HG03342 (cell line): ENCODE data around the gene PXMP4.

ENCODE experiments used
- ATAC-seq: cut with Tn5 transposase; IDR thresholded peaks from one replicate; pipeline ENCODE4 v1.9.1; 2021; ENCODE audit warnings: mild to moderate bottlenecking, moderate library complexity; ENCODE audit not compliant: unreplicated experiment

Gene PXMP4

DNA sequence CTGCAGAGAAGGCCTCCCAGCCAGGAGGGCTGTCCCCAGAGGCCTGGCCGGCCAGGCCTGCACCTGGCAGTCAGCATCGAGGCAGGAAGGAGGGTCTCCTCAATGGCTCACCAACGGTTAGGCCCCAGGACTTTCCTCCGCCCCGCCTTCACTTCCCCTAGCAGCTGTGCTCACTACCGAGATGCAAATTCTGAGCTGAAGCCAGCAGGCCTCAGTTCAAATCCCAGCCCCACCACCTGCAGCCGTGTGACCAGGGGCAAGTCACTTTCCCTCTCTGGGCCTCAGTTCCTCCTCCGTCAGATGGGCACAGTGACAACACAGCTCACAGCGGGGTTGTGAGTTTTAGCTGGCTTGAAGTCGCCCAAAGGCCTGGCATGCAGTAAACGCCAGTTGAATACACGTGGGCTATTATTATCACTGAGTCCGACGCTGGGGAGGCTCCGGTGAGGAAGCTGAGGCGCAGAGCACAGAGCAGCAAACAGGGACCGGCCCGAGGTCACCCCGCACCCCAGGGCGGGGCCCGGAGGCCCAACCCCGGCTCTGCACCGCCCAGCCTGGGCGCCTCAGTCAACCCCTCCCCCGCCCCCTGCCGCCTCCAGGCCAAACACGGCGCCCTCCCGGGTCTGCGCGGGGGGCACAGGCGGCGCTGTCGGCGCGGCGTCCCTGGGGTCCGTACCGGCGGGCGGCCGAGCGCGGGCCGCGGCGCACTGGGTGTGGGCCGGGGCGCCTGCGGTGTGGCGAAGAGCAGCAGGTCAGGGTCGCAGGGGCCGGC is 34.6 kb downstream of the PXMP4 start:
- peak; percentile 38 for ATAC-seq

DNA sequence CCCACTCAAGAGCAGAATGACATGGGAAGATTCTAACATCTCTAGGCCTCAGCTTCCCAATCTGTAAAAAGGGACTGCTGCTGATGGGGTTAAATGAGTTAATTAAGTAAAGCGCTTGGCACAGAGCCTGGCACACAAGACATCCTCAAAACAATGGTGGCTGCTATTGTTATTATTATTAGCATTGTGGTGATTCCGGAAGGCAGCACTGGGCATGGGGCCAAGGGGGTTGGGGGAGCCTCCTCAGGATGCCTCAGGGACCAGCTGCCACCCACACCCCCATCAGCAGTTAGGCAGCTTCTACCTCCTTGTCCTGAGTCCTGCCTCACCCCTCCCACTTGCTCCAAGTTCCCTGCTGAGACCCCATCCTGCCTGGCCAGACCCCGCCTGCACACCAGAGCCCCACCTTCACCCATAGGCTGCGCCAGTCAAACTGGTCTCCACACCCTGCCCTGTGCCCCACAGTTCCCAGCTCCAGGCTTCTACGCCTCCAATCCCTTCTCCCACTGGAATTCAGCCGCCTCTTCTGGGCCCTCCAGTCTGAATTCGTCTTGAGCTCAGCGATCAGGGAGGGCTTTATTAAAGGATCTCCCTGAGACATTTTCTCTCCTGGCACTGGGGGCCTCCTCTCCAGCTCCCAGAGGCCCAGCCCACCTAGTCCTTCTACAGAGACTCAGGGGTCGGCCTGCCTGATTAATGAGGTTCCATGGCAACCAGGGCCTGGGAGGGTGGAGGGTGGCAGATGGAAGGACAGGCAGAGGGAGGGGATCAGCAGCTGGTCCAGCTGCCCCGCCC is 35.4 kb downstream of the PXMP4 start:
- ATAC-seq: no peak

DNA sequence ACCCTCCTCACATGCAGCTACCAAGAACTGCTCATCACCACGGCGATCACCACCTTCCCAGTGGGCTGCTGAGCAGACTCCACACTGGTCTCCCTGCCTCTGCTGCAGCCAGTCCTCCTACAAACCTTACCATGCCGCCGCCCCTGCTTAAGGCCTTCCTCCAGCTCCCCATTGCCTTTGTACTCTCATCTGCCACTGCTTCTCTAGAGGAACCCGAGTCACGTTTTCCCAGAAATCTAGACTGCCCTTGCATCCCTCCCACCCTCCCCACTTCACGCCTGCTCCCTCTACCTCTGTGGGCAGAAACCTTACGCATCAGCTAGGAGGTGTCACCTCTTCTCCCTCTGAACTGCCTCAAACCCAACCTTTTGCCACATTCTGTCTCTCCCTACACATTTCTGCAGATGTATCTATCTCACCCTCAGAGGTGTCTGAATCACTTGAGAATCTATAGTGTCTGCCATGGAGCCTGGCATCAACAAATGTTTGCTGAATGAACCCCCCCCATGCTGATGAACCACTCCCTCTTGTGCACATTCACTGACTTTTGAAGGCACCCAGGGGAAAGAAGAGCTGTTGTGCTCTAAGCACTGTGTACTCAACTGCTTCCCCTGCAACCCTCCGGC is 38.3 kb downstream of the PXMP4 start:
- no peak for ATAC-seq

DNA sequence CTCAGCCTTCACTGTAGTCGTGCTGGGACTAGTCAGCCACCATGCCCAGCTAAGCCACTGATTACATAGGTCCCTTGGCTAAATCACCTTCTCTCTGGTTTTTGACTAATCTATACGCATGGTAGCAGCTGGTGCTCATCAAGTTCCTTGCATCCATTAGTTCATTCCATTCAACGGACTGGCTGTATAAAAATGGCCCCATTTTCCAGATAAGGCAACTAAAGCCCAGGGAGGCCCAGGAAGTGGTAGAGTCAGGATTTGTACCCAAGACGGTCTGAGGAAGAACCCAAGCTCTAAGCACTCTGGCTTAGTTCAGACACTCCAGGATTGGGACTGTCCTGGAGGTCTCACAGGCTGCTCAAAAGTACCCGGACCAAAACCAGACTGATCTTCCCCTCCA is 38.8 kb downstream of the PXMP4 start:
- no peak for ATAC-seq

DNA sequence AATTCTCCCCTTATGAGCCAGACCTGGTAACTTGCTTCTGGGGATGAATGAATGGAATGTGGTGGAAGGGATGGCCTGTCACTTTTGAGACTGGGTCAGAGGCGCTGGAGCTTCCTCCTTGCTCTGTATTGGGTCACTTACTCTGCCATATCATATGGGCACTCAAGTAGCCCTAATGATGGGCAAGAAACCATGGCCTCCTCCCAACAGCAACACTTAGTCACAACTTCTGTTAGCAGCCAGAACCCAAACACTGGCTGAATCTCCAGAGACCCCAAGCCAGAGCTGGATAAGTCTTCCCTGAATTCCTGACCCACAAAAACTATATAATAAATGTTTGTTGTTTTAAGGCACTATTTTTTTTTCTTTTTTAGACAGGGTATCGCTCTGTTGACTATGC is 39.4 kb downstream of the PXMP4 start:
- no peak for ATAC-seq

DNA sequence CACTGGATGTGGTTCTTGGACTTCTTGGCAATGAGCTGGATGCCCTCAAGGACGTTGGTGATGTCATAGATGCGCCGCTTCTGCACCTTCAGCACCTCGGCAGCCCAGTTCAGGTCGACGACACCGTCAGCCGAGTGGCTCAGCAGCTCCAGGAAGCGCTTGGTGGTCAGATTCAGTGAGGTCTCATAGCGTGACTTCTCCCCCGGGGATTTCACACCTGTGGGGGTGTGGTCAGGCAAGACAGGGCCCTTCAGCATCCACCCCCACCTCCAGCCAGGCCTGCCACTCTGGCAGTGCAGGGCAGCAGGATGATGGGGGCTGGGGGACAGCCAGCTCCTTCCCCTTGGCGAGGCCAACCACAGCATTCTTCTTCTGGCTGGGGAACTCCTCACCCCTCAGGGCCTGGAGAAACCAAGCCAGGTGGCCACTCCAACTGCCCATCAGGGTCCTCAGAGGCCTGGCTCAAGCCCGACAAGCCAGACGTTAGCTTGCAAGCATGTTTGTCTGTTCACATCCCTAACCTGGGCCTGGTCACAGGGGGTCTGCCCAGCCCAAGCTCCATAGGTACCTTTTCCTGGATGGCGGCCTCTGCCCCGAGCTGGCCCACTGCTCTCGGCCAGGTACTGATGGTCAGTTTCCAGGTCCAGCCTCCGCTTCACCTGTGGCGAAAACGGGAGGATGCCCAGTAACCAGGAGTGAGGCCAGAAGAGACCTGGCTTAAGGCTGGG is 40.2 kb downstream of the PXMP4 start:
- peak; percentile 69 for ATAC-seq

DNA sequence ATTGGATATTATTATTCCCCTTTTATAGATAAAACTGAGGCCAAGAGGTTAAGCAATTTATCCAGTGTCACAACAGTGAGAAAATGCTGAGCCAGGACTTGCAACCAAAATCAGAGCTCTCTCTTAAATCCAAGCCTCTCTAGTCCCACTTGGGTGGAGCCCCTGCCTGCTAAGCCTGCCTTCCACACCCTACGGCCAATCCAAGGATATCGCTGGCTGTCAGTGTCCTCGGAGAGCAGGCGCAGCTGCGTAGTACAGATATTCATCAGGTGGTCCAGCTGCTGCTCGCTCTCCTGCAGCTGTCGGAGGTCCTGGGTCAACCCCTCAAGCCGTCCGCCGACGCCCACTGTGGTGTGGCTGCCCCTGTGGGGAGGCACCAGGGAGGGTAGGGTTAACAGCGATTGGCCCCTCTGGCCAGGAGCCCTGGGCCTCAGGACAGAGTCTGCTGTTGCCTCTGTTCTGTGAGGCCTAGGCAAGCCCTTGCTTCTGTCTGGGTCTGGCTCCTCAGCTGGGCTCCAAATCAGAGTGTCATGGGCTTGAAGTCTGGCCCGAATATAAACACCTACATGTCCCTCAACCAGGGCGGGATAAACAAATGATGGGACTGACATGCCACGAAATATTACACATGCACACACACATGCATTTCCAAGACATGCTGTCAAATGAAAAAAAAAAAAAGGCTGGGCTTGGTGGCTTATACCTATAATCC is 42.0 kb downstream of the PXMP4 start:
- ATAC-seq: no peak

DNA sequence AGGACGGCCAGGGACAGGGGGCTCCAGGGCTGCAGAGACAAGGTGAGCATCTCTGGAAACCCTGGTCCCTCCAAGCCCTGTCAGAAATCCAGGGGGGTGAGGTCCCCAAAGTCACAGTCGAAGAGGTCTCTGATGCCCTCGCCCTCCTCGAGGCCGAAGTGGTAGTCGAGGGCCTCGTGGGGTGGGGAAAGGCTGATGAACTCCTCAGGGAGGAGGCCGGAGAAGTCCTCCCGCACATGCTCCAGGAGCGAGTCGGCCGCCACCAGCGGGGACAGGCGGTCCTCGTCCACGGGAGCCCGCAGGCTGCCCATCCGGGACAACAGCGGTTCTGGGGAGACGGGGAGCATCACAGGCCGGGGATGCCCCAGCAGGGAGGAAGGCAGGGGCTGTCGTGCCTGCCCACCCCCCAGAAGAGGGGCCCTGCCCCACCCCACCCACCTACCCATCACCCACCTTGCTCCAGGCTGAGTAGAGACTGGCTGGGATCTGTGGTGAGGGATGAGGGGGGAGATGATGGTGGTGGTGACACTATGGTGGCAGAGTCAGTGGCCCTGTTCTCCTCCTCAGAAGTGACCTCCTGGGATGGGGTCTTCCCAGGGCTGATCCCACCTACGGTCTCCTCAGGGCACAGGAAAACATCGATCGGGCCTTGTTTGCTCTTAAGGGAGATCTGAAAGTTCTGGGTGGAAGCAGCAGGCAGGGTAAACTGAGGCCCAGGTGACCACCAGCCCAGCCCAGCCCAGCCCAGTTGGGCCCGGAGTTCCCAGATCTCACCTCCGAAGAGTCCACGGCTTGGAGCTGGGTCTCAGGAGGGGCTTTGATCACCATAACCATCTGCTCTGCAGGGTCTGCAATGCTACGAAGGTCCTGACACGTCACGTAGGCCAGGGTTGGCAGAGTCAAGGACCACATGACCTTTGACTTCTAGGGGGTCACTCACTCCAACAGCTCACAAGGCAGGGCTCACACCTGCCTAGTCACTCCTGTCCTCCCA is 43.2 kb downstream of the PXMP4 start:
- ATAC-seq: no peak

DNA sequence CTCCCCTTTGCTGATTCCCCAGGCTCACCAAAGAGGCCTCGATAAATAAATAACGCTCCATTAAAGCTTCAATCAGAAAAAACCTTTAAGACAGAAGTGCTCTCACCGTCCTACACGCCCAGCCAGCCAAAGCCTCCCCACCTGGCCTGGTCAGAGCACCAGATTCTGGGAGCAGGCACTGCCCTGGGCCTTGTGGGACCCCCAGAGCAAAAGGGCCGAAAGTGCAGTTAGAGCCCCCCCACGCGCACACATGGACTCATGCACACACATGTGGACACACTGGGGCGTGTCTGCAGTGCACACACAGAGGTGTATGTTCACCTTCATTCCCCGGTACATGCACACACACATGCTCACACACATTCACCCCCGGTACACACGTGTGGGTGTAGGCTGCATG is 44.0 kb downstream of the PXMP4 start:
- ATAC-seq: no peak

DNA sequence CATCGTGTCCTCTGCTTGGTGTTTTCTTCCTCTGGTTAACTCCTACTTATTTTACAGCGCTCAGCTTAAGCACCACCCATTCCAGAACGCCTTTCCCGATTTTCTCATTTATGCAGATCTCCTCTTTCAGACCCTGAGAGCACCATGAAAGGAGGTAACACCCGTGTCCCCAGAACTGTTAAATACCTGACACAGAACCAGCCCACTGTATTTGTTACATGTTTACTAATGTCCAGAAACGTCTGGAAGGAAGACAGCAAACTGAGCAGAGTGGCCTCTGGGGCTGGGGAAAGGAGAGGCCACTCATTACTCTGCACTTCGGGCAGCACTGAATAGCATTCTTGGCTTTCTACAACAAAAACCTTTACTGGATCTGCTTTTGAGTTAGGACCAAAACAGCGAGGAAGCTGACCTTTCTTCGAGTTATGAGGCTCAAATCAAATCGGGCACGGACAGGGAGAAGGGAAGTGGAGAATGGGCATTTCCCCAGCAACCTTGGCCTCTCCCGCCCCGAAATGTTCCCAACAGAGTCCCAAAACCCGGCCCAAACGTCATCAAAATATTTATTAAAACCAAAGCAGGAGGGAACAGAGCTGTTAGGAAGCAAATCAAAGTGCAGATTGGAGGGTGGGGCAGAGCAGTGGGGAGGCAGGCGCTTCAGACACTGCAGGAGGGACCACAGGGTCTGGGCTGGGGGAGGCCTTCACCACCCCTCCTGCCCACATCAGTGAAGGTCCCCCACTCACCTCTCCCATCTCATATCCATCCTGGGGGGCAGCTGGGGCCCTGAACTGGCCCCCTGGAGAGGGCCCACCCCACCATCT is 44.8 kb downstream of the PXMP4 start:
- no peak for ATAC-seq

DNA sequence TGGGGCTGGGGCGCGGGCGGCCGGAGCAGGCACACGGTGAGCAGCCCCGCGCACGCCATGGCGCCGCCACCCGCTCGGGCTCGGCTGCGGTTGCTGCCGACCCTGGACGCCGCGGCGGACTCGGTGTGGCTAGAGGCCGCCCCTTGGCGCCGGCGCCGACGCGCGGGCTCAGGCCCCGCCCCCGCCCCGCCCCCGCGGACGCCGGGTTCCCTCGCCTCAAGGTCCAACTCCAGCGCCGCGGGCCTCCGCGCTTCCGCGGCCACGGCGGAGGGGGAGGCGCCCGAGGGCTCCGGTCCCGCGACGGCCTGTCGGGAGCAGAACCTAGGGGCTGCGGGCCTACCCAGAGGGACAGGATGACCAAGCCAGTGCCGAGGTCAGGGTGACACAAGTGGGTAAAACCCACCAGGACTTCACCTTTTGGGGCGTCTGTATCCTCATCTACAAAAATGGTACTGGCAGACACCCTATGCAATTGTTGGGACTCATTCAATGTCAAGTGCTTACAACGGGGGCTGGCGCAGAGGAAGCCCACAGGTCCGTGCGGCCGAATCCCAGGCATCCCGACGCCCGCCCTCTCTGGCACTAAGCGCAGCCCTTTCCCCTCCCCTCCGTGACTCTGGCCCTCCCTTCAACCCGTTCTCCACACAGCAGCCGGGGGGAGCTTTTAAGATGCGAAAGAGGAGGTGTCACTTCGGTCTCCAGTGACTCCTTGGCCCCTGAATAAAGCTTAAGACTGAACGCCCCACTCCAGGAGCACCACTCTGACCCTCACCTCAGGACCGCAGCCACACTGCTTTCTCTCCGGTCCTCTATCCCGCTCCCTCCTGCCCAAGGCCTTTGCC is 45.6 kb downstream of the PXMP4 start, which contains the start of gene NECAB3:
Gene NECAB3 (minus strand): TSS at position 135 of the 842 bp plus-strand sequence. CDS start 76 bp downstream, at position 59.
- peak; percentile 54 for ATAC-seq

DNA sequence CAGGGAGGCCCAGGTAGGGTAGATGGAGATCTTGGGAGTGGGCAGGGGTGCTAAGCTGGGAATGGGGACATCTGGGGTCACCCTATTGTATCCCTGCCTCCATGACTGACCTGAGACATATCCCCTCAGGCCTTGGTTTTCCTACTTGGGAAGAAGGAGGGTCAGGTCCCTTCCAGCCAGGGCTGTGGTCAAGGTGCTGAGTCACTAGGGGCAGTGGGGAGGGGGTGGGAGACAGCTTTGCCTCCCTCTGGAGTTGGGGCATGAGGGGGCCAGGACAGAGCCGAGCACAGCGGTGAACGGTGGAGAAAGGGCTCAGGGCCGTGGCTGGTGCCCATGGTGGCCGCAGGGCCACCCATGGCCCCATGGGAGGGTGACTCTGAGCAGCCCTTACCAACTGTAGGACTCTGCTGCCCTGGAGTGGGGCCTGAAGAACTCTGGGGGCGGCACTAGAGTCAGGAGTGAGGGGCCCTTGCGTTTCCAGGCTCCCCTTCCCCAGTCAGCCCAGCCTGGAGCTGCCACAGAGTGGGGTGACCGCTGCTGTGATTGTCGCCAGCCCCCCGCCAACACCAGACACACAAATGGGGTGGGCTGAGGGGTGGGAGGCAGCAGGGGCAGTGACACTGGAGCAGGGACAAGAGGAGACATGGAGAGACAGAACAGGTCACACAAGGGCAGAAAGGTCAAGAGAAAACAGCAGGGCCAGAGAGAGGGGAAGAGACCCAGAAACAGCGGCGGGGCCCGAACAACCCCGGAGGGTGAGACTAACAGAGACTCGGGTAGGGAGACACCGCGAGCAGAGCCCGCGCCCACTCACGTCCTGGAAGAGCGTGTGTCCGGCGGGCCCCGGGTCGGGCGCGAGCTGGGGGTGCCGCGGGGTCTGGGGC is 46.5 kb downstream of the PXMP4 start:
- peak; percentile 25 for ATAC-seq

DNA sequence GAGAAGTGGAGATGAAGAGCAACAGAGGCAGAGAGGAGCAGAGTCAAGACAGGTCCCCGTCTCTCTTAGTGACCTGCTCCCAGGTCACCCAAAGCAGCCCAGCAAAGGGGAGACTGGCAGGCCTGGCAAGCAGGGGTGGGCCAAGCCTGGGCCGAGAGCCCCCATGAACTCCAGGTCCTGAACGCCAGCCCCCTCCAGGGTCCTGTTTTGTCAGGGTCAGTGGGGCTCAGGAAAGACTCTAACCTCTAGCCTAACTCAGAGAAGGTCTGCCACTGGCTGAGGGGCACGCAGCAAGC is 47.0 kb downstream of the PXMP4 start:
- ATAC-seq: no peak

DNA sequence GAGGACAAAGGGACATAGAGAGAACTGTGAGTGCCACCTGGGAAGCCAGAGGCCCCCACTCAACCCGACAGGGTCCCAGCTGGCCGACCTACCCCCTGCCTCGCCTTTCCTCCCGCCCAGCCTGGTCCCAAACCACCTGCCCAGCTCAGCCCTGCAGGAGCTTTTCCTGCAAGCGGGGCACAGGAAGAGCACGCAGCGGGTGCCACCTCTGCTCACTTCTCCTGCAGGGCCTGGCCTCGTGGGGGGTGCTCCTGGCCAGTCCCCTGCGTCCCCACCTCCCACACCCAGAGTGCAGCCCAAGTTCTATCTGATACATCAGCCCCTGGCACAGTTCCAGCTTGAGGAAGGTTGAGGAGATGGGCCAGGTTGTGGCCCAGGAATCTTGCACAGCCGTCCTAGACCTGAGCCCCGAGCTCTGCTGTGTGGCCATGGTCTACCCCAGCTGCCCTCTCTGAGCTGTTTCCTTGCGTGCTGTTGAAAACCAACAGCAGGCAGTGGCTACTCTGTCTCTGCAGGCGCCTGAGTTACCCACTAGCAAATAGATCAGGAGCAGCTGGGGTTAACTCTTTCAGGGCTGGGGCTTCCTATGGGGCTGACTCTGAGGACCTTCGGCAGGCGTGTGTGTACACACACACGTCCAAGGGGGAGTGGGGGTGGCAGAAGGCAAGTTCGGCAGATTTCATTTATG is 47.5 kb downstream of the PXMP4 start:
- ATAC-seq: no peak

DNA sequence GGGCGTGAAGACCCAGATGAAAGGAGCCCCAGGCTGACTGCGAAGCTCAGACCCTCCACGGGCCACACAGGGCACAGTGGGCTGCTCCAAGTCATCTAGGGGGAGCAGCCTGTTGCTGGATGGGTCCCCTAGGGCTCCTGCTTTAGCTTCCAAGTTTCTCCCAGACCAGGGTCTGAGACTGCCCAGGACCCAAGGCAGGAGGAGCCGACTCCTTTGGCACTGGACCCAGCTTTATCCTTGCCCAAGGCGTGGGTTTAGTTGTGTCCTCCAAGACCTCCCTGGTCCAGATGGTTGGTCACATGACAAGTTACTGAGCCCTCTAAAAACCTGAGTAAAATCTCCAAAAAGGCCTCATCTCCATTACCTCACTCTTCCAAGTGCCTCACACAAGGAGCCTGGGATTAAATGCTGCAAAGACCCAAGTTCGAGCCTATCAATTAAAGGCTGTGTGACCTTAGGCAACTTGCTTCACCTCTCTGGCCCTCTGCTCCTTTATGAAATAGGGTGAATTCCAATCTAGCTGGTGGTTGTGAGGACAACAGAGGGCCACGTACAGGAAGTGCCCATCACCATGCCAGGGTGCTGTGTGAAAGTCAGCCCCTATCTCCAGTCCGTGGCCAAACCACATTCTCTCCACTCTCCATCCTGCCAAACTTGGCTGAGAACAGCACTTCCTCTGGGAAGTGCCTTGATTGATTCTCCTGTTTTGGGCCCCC is 48.4 kb downstream of the PXMP4 start:
- ATAC-seq: no peak
